KMS-11 (cell line): ENCODE measurements around the gene TSPAN13.
A peak's percentile ranks its signal among the peaks of the same experiment; 100 is the strongest.

Source experiments
- H2AFZ ChIP-seq: fragments of 200-600 bp; sonication (generic); 2 replicates; pipeline ENCODE4 v1.6.1; 2016; ENCODE audit warnings: antibody characterized with exemption, mixed run types, low read depth
- H3K27ac ChIP-seq: fragments of 200-600 bp; sonication (generic); 2 replicates; pipeline ENCODE4 v1.6.1; 2016; ENCODE audit warnings: mild to moderate bottlenecking, mixed run types
- H3K27me3 ChIP-seq: fragments of 200-600 bp; sonication (generic); 2 replicates; pipeline ENCODE4 v1.6.1; 2017; ENCODE audit warnings: mild to moderate bottlenecking, low read depth, mixed run types, moderate library complexity; ENCODE audit not compliant: insufficient read depth
- H3K36me3 ChIP-seq: fragments of 200-600 bp; sonication (generic); 2 replicates; pipeline ENCODE4 v1.6.1; 2017; ENCODE audit warnings: mild to moderate bottlenecking, mixed run types; ENCODE audit not compliant: insufficient read depth
- H3K4me1 ChIP-seq: fragments of 200-600 bp; sonication (generic); 2 replicates; pipeline ENCODE4 v1.6.1; 2016; ENCODE audit warnings: mild to moderate bottlenecking, low read depth, mixed run types; ENCODE audit not compliant: poor library complexity, severe bottlenecking
- H3K4me2 ChIP-seq: fragments of 200-600 bp; sonication (generic); 2 replicates; pipeline ENCODE4 v1.7.0; 2016; ENCODE audit warnings: mild to moderate bottlenecking, mixed run types
- H3K4me3 ChIP-seq: fragments of 200-600 bp; sonication (generic); IDR thresholded peaks from 2 replicates; pipeline ENCODE4 v1.6.1; 2017; ENCODE audit warnings: low read depth, low read length, mixed read lengths; ENCODE audit not compliant: insufficient read depth
- H3K79me2 ChIP-seq: fragments of 200-600 bp; sonication (generic); 2 replicates; pipeline ENCODE4 v1.6.1; 2016; ENCODE audit warnings: low read depth, mixed run types; ENCODE audit not compliant: insufficient read depth
- H3K9ac ChIP-seq: fragments of 200-600 bp; sonication (generic); 2 replicates; pipeline ENCODE4 v1.6.1; 2016; ENCODE audit warnings: mild to moderate bottlenecking, mixed run types
- H4K20me1 ChIP-seq: fragments of 200-600 bp; sonication (generic); 2 replicates; pipeline ENCODE4 v1.6.1; 2016; ENCODE audit warnings: mild to moderate bottlenecking, mixed run types; ENCODE audit not compliant: insufficient read depth
- TF ChIP-seq, protein P1 (sequence below): fragments of 200-600 bp; sonication (generic); conservative IDR thresholded peaks from 2 replicates; pipeline ENCODE4 v1.6.1; 2017; ENCODE audit warnings: low read depth, mild to moderate bottlenecking, antibody characterized with exemption, low read length, moderate library complexity, mixed read lengths

TSPAN13 gene

GRCh38 chr7:16744518-16745250 lies 8.9 kb upstream of the TSPAN13 start:
- no peaks in the 10 kb centered on the region for H4K20me1 ChIP-seq
- H3K4me2 ChIP-seq = no peak overlapping the region
- H3K4me1 ChIP-seq = no peaks in the 10 kb centered on the region
- H3K27me3 ChIP-seq = no peaks in the 10 kb centered on the region
- TF ChIP-seq, protein P1, sequence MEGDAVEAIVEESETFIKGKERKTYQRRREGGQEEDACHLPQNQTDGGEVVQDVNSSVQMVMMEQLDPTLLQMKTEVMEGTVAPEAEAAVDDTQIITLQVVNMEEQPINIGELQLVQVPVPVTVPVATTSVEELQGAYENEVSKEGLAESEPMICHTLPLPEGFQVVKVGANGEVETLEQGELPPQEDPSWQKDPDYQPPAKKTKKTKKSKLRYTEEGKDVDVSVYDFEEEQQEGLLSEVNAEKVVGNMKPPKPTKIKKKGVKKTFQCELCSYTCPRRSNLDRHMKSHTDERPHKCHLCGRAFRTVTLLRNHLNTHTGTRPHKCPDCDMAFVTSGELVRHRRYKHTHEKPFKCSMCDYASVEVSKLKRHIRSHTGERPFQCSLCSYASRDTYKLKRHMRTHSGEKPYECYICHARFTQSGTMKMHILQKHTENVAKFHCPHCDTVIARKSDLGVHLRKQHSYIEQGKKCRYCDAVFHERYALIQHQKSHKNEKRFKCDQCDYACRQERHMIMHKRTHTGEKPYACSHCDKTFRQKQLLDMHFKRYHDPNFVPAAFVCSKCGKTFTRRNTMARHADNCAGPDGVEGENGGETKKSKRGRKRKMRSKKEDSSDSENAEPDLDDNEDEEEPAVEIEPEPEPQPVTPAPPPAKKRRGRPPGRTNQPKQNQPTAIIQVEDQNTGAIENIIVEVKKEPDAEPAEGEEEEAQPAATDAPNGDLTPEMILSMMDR = no peak
- H3K4me3 ChIP-seq = no peak overlapping the region
- H2AFZ ChIP-seq = no peak overlapping the region
- H3K79me2 ChIP-seq = no peaks in the 10 kb centered on the region
- no peaks in the 10 kb centered on the region for H3K36me3 ChIP-seq
- no peak overlapping the region for H3K9ac ChIP-seq
- H3K27ac ChIP-seq = no peak overlapping the region

GRCh38 chr7:16745645-16746044 lies 7.9 kb upstream of the TSPAN13 start:
- H3K79me2 ChIP-seq = no peaks in the 10 kb centered on the region
- H3K36me3 ChIP-seq = no peaks in the 10 kb centered on the region
- H4K20me1 ChIP-seq = no peaks in the 10 kb centered on the region
- no peaks in the 10 kb centered on the region for H3K4me1 ChIP-seq
- no peak overlapping the region for H3K27ac ChIP-seq
- no peak overlapping the region for H2AFZ ChIP-seq
- TF ChIP-seq, protein P1 = no peak
- no peak overlapping the region for H3K4me2 ChIP-seq
- no peak overlapping the region for H3K9ac ChIP-seq
- no peak overlapping the region for H3K4me3 ChIP-seq
- no peaks in the 10 kb centered on the region for H3K27me3 ChIP-seq

DNA sequence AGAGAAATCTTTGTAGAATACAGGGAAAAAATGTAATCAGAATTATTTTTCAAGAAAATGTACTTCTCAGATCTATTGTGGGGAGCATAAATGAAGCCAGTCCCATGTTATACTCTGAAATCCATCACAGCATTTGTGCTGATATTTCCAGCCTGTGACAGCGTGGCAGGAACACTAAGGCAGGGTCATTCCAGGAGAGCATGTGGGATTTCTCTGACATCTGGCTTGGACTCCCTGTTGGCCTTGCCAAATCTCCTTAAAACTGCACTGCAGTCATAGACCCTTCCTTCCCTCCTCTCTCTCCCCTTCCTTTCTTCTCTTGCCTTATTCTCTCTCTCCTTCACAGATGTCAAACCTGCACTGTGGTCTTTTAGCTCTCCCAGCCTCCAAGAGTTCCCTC lies 6.5 kb upstream of the TSPAN13 start:
- H2AFZ ChIP-seq = no peak overlapping the region
- TF ChIP-seq, protein P1 = no peak
- H3K27me3 ChIP-seq = no peaks in the 10 kb centered on the region
- no peaks in the 10 kb centered on the region for H3K36me3 ChIP-seq
- no peak overlapping the region for H3K4me2 ChIP-seq
- H4K20me1 ChIP-seq = no peaks in the 10 kb centered on the region
- no peak overlapping the region for H3K9ac ChIP-seq
- no peaks in the 10 kb centered on the region for H3K4me1 ChIP-seq
- no peak overlapping the region for H3K27ac ChIP-seq
- H3K79me2 ChIP-seq = no peaks in the 10 kb centered on the region
- H3K4me3 ChIP-seq = no peak overlapping the region

DNA sequence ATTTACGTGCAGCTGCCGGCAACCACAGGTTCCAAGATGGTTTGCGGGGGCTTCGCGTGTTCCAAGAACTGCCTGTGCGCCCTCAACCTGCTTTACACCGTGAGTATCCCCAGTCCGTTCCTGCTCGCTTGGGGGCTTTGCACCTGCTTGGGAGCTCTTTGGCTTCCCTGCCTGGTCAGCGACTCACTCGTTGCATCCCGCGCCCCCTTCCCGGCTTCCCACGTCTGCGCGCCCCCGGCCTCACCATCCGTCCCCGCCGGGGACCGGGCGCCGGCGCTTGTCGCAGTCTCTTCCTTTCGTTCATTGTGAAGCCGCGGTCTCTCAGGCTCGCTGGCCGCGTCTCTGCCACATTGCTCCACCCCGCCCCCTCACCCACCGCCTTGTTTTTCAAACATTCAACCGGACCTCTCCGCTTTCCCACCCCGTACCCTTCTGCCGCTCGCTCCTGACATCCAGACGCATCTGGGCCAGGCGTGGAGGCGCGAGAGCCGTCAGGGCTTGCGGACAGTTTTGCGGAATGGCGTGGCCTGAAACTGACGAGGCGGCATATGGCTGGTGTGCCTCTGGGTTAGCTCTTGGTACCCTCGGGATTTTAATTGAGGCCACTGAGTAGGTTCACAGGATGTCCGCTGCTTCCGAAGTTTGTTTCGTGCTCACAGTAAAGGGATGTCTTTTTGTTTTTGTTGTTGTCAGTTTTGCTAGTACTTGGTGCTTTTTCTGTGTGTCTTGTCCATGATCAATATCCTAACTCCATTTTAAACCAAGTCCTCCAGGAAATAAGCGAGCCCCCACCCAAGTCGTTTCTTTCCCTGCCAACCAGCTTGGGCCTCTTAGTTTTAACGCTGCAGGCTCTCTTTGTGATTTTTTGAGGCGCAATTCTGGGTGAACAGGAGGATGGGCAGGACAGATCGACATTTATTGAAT lies 639 bp downstream of the TSPAN13 start:
- TF ChIP-seq, protein P1 = no peak

More for the DNA sequence above, 639 bp downstream of the TSPAN13 start:
- Histone ChIP-seq H4K20me1 (no peaks in the 10 kb centered on the region), H2AFZ (peak overlapping the region; percentile 92), H3K27ac (no peak overlapping the region), H3K4me1 (peaks cover 6% of the 10 kb centered on the region), H3K27me3 (no peaks in the 10 kb centered on the region), H3K36me3 (no peaks in the 10 kb centered on the region), H3K4me3 (no peak overlapping the region), H3K4me2 (peak overlapping the region; percentile 44; the same call in 1 of the 2 replicates), H3K9ac (peak overlapping the region; percentile 13; the same call in 1 of the 2 replicates), H3K79me2 (no peaks in the 10 kb centered on the region)
